ENCODE data around the gene SND1.

The SND1 gene

DNA sequence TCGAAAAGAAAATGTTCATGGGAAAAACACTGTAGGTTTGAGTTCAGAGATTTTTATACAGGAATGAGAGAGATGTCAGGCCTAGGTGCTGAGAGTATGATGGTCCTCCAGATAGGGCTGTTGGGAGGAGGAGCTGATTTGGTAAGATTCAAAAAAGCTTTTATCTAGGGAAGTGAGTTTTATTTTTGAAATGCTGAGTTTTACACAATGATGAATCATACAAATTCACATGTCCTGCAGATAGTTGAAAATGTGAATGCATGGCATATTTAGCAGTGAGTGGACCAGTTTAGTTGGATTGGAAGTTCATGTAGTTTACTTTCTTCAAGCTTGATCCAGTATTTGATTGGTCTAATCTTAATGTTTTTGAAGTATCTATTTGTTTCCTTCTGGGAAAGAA is 224.4 kb downstream of the SND1 start:
- no peak for DNase-seq

DNA sequence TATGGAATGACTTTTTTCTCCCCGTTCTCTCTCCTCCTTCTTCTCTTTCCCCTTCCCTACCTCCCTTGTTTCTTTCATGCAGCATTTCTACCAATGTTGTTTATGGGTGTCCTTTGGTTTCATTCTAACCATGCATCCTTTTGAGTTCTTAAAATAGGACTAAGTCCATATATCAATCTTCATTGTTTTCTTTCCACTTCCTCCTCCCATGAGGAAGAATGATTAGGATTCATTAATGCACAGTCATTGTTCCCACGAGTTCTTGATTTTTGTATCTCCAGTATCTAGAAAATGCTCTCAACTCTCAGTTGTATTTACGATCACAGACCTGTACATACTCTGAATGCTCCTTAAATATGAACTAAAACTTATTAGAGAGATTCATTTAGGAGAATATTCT is 226.0 kb downstream of the SND1 start:
- DNase-seq = no peak

DNA sequence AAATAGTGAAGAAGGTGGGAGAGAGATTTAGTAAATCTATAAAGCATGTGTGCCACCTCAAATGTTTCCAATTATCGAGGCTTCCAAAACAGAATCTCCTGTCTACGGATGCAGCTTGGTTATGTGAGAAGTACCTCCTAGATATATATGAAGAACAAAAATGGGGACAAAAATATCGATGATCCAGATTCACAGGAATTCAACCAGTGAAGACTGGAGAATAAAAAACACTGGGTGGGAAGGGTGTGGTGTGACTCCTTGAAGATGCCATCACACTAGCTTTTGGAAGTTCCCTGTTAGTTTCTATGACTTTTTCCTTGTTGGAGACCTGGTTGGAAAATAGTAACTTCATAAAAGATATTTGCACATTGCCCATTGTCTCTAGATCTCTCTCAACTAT is 226.8 kb downstream of the SND1 start:
- DNase-seq = no peak

DNA sequence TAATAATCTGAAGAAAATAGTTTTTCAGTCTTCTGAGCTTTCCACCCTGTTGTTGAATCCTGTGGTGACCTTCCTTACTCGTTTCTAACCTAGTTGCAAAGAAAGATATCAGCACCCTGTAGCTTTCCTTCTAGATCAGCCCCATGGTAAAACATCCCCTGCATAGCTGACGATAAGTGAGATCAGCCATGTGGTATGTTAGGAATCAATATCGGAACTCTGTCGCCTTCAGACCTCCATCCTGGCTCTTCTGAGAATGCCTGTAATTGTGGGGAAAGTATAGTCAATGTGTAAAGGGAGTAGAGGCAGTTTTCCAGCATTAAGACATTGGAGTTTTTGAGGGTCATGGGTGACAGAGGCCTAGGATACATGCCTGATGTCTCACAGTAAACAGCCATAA is 227.4 kb downstream of the SND1 start:
- no peak for DNase-seq

DNA sequence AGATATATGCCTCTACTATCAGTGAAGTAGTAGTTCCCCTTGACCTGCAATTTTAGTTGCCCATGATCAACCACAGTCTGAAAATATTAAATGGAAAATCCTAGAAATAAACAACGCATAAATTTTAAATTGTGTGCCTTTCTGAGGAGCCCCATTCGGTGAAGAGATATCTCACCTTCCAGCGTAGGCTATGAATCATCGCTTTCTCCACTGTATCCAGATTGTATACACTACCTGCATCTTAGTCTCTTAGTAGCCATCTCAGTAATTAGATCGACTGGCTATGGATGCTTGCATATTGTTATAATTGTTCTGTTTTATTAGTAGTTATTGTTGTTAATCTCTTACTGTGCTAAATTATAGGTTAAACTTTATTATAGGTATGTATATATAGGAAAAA is 227.9 kb downstream of the SND1 start:
- DNase-seq = no peak

DNA sequence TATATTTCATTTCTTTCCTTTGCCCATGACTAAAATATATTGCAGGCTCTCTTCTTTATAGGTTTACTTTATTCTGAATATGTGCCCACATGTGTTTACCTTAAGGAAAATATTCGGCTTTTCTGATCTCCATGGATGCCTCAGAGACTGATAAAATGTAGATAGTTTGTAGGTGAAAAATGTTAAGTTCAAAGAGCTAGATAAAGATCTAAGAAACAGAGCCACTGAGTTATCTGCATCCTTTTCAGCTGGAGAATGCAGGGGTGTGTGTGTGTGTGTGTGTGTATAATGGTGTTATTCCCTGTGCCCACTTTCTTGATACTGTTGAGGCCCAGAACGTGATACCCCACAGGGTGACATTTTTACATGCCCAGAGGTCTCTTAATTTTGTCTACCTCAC is 228.5 kb downstream of the SND1 start:
- no peak for DNase-seq

DNA sequence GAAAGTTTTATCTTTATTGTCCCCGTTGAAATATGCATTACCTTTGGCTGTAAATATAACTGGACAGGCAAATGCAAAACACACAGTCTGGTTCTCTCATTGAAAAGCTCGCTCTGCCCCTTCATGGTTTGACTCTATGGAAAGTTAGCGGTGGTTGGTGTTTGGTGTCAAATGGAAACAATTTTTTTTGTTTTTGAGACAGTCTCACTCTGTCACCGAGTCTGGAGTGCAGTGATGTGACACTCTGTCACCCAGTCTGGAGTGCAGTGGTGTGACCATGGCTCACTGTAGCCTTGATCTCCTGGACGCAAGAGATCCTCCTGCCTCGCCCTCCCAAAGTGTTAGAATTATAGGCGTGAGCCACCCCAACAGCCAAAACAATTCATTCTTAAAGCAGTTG is 229.6 kb downstream of the SND1 start:
- no peak for DNase-seq

DNA sequence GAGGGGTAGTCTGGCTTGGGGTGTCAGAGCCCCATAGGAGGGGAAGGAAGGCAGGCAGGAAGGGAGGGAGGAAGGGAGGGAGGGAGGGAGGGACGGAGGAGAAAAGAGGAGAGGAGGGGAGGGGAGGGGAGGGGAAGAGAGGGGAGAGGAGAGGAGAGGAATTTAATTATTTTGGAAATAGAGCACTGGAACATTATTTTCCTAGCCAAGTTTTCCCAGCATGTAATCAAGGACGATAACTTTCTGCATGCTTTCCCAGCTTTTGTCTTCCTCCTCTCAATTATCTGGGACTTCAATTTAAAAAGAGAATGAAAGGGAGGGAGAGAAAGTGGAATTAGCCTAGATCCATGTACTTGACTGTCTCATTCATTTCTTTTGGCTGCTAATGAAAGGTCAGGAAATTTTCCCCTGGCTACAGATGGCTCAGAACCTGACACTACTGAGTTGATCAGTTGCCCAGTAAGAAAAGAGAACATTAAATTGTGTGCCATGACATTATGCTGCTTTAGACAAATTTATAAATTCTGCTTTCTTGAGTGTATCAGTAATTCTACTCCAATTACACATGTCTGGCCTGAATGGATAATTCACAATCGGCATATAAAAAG is 230.4 kb downstream of the SND1 start:
- no peak for DNase-seq

DNA sequence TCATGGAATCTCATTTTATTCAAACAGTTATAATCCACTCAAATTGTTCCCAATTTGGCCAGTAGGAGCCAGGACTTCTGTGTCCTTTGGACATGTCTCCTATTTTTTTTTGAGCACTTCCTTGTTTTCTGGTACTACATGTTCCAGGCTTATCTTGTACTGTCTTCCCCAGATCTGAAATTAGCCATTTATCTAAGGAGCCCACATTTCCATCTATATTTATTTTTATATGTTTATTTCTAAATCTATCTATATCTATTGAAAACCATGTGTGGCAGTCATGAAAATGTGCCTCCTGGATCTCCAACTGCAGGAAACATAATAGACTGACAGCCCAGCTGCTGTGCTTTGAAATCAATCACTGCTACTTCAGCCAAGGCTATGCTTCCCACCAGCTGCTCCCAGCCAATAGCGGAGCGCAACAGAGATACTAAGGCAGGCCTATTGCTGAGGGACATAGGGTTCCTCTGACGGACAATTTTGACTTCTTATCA is 232.1 kb downstream of the SND1 start:
- no peak for DNase-seq

DNA sequence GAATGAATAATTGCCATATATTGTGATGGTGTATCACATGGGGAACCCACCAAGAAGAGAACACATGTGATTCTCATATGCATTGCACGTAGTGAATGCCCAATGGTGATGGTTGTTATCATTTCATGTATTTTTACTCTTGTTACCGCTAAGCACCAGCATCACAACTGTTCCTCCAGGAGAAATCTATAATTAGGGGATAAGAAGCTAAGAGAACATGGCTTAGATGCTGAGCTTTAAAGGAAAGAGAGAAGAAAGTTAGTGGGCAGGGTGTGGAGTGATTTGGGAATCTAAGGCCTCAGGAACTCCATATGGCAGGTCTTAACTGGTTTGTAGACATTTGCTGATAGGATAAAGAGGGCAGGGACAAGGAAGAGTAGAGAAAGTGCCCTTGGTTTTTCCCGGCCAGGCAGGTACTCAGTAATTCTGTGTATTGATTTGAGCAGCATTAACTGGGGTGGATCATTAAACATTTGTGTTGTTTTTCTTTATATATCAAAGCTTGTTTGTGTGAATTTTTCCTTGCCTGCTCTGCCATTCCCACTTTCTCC is 233.3 kb downstream of the SND1 start:
- DNase-seq = no peak

DNA sequence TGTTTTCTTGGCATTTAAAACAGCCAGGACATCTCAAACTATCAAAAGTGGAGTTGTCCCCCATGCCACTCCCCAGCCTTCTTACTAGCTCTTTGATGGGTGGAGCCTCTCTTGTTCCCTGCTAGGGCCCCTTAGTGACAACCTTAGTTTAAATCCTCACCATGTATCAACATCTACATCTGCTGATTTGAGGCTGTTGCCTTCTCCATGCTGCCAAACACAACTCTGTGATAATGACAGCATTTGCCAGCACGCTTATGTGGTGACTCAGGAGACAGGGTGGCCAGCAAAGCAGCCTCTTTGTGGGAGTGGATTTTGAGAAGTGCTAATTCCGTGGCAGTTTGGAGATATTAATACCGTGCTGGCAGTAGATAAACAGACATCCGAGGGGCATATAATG is 233.8 kb downstream of the SND1 start:
- DNase-seq = no peak

DNA sequence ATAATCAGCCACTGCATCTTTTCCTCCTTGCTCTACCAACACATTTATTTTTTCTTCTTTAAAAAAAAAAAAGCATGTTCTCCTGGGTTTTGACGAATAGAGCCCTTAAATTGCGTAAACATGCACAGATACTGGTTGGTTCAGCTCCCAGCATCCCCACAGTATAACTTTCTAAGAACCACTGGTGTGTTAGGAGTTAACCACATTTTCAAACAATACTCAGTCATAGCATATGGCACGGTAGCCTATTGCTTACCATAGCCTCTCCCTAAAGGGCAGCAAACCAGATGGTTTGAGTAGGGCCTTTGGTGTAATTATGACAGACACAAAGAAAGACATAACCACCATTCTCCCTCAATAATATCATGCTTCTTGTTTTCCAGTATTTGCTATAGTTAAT is 234.3 kb downstream of the SND1 start:
- no peak for DNase-seq

DNA sequence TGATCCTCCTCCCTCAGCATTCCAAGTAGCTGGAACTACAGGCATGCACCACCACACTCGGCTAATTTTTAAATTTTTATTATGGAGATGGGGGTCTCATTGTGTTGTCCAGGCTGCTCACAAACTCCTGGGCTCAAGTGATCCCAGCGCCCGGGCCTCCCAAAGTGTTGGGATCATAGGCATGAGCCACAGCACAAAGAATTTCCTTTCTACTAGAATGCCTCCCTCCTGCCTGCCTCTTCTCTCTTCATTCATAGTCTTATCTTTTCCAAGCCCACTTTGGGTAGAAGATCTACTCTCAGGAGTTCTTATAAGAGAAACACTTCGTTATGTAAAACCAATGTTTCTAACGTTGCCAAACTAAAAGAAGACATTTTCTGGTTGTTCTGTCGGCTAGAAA is 235.1 kb downstream of the SND1 start:
- no peak for DNase-seq

DNA sequence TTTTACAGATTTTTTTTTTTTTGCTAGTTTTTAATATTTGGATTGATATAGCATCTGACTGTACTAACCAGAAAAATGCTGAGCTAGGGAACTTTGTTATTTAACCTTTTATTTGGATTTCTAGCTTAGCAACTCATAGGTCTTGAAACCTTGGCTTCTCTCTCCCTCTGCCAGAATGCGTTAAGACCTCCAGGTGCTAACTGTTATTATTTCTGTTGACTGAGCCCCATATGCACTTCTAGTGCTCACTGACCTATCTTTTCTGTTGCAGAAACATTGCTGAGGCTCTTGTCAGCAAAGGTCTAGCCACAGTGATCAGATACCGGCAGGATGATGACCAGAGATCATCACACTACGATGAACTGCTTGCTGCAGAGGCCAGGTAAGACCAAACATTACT is 235.6 kb downstream of the SND1 start:
- DNase-seq = no peak

DNA sequence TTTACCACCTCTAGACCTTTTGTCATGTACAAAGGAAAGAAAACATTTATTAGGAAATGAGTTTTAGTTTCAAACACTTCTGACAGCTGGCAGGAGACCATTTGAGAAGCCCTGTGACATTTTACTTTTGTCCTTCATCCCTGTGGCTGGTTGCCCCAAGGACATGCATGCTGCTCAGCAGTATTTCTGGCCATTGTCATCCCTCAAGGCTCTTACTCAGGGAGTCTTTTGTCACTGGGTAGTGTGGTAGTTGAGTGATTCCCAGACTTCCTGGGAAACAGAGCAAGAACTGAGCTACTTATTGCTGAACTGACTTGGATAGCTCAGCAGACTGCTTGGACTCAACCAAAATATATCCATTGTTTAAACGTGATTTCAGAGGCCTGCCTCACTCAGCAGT is 236.4 kb downstream of the SND1 start:
- no peak for DNase-seq

DNA sequence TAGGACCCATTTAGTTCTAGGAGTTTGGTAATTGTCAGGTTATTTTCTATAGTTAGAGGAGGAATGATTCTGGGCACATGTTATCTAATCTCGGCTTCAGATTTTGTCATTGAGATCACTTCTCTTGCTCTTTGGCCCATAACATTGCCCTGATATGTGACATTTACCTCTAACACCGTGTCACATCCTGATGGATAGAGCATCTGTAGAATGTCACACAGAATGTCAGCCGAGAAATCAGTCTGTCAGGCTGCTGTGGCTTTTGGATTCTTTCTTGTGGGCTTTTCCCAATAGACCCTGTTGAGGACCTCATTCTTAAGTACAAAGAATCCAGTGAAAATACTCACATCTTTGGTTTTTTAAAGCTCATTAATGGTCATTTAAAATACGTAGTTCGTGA is 236.8 kb downstream of the SND1 start:
- no peak for DNase-seq

DNA sequence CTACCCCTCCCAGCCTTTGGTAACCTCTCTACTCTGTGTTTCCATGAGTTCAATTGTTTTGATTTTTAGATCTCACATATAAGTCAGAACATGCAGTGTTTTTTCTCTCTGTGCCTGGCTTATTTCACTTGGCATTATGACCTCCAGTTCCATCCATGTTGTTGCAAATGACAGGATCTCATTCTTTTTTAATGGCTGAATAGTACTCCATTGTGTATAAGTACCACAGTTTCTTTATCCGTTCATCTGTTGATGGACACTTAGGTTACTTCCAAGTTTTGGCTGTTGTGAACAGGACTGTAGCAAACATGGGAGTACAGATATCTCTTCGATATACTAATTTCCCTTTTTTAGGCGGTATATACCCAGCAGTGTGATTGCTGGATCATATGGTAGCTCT is 237.7 kb downstream of the SND1 start:
- no peak for DNase-seq

DNA sequence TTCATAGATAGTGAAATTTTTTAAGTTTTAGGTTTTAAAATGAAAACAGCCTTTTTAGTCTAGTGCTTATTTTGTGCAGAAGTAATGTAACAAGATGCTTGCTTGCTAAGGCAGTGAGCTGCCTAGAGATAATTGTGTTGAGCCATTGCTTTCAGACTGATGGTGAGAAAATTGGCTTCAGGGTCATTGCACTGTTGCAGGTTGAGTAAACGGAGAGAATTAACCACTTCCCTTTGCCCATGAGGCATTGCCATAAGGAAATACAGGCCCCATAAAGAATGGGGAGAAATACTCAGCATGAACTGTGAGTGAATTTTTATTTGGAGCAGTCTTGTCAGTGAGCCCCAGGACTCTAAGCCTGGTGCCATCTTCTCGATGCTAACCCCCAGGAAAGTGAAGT is 238.7 kb downstream of the SND1 start:
- DNase-seq = no peak

DNA sequence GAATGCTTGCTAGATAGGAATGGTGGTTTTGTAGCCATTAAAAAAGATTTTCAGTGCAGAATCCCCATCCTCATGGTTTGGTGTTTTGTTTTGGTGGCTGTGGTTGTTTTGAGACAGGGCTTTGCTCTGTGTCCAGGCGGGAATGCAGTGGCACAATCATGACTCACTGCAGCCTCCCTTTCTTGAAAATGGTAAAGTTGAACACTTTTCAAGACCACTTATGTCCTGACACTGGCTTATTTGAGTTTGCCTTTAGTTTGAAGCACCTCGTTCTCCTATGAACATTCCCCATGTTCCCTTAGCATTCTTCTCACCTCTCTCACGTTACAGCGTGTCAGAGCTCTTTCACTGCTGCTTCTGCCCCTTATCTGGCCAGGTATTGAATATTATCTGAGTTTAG is 239.2 kb downstream of the SND1 start:
- no peak for DNase-seq

DNA sequence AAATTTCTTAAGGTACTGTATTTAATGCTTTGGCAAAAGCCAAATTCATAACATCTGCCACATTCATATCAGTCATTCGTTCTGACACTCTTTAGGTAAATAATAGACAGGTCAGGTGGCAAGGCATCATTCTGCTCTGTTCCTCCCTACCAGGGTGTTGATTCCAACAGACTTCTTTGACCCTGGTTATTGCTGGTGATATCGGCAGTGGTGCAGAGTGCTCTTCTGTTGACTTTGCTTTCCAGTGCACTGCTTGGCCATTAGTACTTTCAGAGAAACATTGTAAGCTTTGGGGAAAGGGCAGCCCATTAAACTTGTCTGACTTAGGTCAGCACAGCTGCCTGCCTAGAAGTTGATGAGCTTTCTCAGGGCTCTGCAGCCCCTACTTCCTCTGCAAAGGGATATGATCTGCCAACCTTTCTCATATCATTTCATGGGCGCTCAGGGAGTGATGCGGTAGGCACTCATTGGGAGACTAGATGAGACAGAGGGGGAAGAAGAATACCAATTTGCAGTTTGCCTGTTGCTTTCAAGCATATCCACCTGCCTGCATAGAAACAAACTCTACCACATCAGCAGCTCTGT is 240.0 kb downstream of the SND1 start:
- no peak for DNase-seq

DNA sequence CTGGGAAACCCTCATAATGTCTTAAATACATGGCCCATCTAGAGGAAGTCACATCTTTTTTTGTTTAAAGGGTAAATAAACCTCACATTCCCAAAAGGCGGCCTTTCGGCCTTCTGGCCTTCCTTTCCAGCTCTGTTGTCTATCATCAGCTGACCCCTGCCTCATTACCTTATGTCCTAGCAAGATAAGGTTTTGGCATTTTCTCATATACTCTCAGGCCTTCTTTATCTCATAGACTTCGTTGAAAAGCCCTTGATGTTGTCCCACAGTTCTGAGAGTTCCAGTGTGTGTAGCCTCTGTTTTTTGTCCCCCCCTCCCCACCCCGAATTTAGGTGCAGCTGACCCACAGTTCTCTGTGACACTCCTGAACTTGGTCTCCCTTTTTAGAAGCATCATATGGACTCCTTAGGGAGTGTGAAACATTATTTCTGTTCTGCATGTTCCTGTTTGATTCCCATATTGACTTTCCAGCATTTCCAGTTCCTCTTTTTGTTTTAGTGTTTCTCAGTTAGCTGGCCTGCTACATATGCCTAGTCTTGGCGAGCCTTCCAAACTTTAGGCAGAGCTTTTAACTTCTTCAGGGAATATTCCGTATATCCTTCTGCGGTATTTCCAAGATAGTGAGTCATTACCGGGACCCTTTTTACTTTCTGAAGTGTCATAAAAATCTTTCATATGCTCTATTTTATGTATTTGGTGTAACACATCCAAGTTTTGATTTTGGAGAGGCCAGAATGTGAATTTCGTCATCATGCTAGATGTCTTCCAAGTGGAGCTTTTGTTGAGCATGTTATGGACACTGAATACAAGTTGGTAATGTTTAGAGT is 240.7 kb downstream of the SND1 start:
- no peak for DNase-seq

DNA sequence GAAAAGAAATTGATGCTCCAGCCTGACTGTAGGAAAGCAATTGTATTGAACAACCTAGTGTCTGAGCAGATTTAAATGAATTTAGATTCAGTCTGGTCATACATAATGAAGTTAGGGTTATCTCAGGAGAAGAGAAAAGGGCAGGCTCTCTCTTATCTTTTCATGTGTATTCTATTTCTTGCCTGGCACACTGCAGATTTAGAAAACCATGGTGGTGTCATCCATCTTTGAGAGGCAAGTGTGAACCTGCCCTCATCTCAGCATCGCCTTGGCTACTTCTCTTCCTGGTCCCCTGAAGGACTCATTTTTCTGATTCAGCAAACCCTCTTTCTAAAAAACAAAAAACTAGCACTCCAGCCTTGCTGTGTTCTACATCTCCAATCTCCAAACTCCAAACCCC is 241.6 kb downstream of the SND1 start:
- no peak for DNase-seq

DNA sequence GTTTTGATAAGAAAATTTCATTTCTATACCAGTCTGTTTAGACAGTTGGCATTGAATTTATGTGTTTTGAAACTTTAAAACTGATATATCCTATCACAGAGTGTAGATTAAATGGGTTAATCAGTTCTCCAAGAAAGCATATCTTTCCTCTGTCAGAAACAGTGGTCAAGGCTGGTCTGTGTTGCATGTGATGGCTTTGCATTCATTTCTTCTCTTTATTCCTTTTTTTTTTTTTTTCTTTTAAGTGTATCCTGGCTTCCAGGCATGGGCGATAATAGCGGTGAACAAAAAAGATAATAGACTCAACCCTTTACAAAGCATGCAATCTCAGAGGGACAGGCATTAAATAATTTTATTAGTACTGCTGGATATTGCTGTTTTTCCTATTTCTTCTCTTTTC is 242.6 kb downstream of the SND1 start:
- no peak for DNase-seq

DNA sequence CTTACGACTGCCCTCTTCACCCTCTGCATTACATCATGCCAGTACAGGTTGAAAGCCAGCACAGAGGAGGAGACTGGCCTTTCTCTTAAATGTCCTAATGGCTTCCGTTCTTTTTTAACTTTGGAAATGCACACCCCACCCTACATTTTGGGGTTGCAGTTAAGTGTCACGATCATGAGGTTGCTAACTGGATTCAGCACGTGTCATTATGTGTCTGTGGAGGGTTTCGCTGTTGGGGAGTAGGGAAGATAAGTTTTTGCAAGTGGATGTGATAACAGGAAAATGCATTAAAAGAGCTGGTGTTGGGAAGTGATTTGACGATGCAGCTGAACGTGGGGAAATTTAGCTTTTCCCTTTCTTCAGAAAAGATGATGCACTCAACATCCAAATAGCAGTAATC is 243.4 kb downstream of the SND1 start:
- no peak for DNase-seq
